GM12891 (cell line): ENCODE data around the gene AIFM1.

Experiments used
- POLR2A ChIP-seq: IDR thresholded peaks from 2 replicates; pipeline ENCODE4 v1.6.1; 2011; ENCODE audit warnings: low read depth, low read length, control low read depth
- TAF1 ChIP-seq: IDR thresholded peaks from 2 replicates; pipeline ENCODE4 v1.6.1; 2011; ENCODE audit warnings: low read depth, low read length, control low read depth

GRCh38 chrX:130165181-130165702 is 399 bp downstream of the AIFM1 start:
- TF ChIP-seq POLR2A (peak; percentile 78; the same call in 1 of the 2 replicates), TAF1 (no peak; the same call in 1 of the 2 replicates)
